ENCODE measurements around the gene RPTOR. TPM values are rescaled to one million over a fixed set of nuclear protein-coding genes. Genes with fewer than 3 reads are reported as not detected.

The RPTOR gene
- total and polyA plus RNA-seq, 3 experiments from 2014 or later, result 7.9 to 69.4 (median 63.9) TPM

DNA sequence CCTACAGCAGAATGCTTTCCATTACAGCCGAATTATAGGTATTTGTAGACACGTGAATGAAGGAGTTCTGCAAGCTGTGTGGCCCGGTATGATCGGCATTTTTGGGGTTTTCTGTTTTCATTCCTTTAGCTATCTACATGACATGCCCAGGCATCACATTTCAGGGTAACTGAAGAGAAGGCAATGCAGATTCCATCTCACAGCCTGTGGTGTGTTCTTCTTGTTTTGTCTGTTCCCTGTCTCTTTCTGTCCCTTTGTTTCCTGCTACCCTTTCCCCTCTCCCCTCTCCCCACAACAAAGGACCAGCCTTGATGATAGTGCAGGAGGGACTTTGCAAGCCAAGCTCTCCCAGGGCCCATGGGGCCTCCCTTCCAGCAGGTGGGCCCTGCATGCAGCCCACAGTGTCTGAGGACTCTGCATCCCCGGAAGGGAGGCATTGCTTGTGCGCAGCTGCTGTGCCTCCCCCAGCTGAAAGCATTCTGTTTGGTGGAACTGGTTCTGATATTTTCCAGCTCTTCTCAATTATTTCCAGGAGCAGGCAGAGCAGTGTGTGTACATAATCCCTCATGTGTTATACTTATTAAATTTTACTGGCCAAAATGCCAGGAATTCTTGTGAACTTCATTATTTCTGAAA is 207.4 kb downstream of the RPTOR start:
- ChIA-PET CTCF (interaction anchor here (1.5 kb wide), 1 partner anchor 53 kb away, joined by 4 read pairs; no protein-coding TSS in a partner anchor), POLR2A (no interaction called here)
- no peaks in the 10 kb centered on the region for H3K27me3 Mint-ChIP-seq
- H3K9me3 Mint-ChIP-seq, result no peaks in the 10 kb centered on the region
- Histone ChIP-seq H3K27me3 (ENCODE audit: insufficient read depth, low read length, poor library complexity, severe bottlenecking) (no peaks in the 10 kb centered on the region), H3K4me1 (ENCODE audit: insufficient read depth, low read length) (peaks cover 21% of the 10 kb centered on the region), H3K27ac (ENCODE audit: low read depth, low read length) (no peak overlapping the region), H3K36me3 (ENCODE audit: insufficient read depth, low read length) (no peaks in the 10 kb centered on the region), H3K4me3 (ENCODE audit: low read length) (no peak overlapping the region), H3K9me3 (ENCODE audit: low read length) (no peaks in the 10 kb centered on the region)
- H3K4me1 Mint-ChIP-seq, result peaks cover 5 to 21% (median 14%) of the 10 kb centered on the region in 3 donors
- H3K27ac Mint-ChIP-seq, result peak overlapping the region in 4 of 8 donors; percentile 37 to 73 (median 56)
- H3K4me3 Mint-ChIP-seq, result no peak overlapping the region
- H3K36me3 Mint-ChIP-seq, result peaks cover 0 to 44% (median 16%) of the 10 kb centered on the region in 3 donors
- DNase-seq, result no peak

DNA sequence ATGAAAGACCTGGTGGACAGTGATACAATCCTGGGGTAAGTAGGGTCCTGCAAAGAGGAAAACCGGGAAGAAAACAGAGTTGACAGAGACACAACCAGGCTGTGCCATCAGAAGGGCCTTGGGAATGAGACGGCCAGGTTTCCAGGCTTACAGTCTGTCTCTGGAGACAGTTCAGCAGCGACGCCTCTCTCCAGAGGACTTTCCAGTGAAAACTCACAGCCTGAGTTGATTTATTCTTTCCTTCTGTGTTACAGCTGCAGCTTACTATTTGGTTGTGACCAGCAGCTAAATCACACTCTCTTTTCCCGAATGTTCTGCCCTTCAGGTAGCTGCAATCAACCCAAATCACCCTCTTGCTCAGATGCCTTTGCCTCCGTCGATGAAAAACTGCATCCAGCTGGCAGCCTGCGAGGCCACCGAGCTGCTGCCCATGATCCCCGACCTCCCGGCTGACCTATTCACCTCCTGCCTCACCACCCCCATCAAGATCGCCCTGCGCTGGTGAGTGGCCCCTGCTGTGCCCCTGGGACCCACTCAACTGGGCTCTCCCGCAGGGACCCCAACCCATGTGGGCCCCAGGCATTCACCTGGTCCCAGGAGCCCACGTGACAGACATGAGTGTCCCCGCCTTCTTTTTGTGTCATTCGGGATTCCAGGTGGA is 209.2 kb downstream of the RPTOR start:
- no peaks in the 10 kb centered on the region for H3K27me3 Mint-ChIP-seq
- no peaks in the 10 kb centered on the region for H3K27me3 ChIP-seq (ENCODE audit: insufficient read depth, low read length, poor library complexity, severe bottlenecking)
- peaks cover 16 to 31% (median 25%) of the 10 kb centered on the region in 3 donors for H3K4me1 Mint-ChIP-seq
- no peak overlapping the region for H3K4me3 Mint-ChIP-seq
- peak overlapping the region in 1 of 8 donors; percentile 77 for H3K27ac Mint-ChIP-seq
- no peaks in the 10 kb centered on the region for H3K9me3 ChIP-seq (ENCODE audit: low read length)
- ChIA-PET POLR2A (no interaction called here), CTCF (interaction anchor here (1.3 kb wide), 1 partner anchor 146 kb away, joined by 3 read pairs; no protein-coding TSS in a partner anchor)
- H3K36me3 ChIP-seq (ENCODE audit: insufficient read depth, low read length), result no peaks in the 10 kb centered on the region
- no peak overlapping the region for H3K27ac ChIP-seq (ENCODE audit: low read depth, low read length)
- peaks cover 28% of the 10 kb centered on the region for H3K4me1 ChIP-seq (ENCODE audit: insufficient read depth, low read length)
- peaks cover 0 to 43% (median 25%) of the 10 kb centered on the region in 3 donors for H3K36me3 Mint-ChIP-seq
- H3K9me3 Mint-ChIP-seq, result no peaks in the 10 kb centered on the region
- DNase-seq, result no peak
- no peak overlapping the region for H3K4me3 ChIP-seq (ENCODE audit: low read length)

DNA sequence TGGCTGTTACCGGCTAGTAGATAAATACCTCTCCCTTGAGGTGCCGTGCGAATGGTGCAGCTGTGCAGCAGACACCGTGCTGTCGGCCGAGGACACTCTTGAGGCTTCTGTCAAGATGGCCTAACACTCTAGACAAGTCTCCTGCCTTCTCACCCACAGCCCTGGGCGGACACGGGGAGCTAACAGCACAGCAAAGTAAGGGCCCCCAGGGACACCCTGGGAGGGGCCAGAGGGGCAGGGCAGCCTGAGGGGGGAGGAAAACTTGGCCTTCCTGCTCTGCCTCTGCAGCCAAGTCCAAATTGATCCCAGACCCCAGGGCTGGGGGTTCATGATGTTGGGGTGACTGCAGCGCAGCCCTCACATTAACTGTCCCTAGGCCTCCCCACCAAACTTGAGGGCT is 210.2 kb downstream of the RPTOR start:
- Mint-ChIP-seq H3K9me3 (no peaks in the 10 kb centered on the region), H3K4me3 (no peak overlapping the region), H3K27ac (peak overlapping the region in 2 of 8 donors; percentile 45 to 70), H3K27me3 (no peaks in the 10 kb centered on the region), H3K4me1 (peaks cover 22 to 42% (median 36%) of the 10 kb centered on the region in 3 donors), H3K36me3 (peaks cover 0 to 45% (median 25%) of the 10 kb centered on the region in 3 donors)
- no peak for DNase-seq
- Histone ChIP-seq H3K36me3 (ENCODE audit: insufficient read depth, low read length) (no peaks in the 10 kb centered on the region), H3K27me3 (ENCODE audit: insufficient read depth, low read length, poor library complexity, severe bottlenecking) (no peaks in the 10 kb centered on the region), H3K4me1 (ENCODE audit: insufficient read depth, low read length) (peaks cover 39% of the 10 kb centered on the region), H3K27ac (ENCODE audit: low read depth, low read length) (no peak overlapping the region), H3K4me3 (ENCODE audit: low read length) (no peak overlapping the region), H3K9me3 (ENCODE audit: low read length) (no peaks in the 10 kb centered on the region)
- POLR2A ChIA-PET, result no interaction called here
- CTCF ChIA-PET, result interaction anchor here (1.3 kb wide), 1 partner anchor 145 kb away, joined by 3 read pairs; no protein-coding TSS in a partner anchor

DNA sequence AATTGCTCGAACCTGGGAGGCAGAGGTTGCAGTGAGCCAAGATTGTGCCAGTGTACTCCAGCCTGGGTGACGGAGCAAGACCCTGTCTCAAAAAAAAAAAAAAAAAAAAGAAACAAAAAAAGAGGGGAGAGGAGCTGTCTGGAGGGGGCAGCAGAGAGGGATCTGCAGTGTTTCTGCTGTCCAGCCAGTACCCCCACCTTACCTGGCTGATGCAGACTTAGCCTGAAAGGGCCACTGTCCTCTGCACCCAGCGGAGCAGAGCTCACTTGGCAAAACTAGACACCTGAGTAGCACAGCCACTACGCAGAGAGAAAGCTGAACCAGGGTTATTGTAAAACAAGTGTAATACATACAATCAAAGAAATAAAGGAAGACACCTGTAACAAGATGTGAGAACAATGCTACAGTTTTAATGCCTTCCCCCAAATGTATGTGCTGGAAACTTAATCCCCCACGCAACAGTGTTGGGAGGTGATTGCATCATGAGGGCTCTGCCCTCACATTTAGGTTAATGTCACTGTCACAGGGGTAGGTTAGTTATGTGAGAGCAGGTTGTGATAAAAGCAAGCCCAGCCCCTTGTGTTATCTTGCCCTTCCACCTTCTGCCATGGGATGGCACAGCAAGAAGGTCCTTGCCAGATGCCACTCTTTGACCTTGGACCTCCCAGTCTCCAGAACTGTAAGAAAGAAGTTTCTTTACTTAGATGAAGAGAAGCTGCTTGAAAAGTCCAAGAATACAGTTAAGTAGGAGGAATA is 211.2 kb downstream of the RPTOR start:
- Mint-ChIP-seq H3K9me3 (no peaks in the 10 kb centered on the region), H3K27me3 (no peaks in the 10 kb centered on the region), H3K36me3 (peaks cover 0 to 44% (median 25%) of the 10 kb centered on the region in 3 donors), H3K4me1 (peaks cover 24 to 41% (median 40%) of the 10 kb centered on the region in 3 donors), H3K27ac (peak overlapping the region in 6 of 8 donors; percentile 43 to 73 (median 52)), H3K4me3 (no peak overlapping the region)
- no peak for DNase-seq
- H3K27me3 ChIP-seq (ENCODE audit: insufficient read depth, low read length, poor library complexity, severe bottlenecking), result no peaks in the 10 kb centered on the region
- H3K4me1 ChIP-seq (ENCODE audit: insufficient read depth, low read length), result peaks cover 41% of the 10 kb centered on the region
- H3K4me3 ChIP-seq (ENCODE audit: low read length), result no peak overlapping the region
- POLR2A ChIA-PET, result no interaction called here
- no peak overlapping the region for H3K27ac ChIP-seq (ENCODE audit: low read depth, low read length)
- H3K9me3 ChIP-seq (ENCODE audit: low read length), result no peaks in the 10 kb centered on the region
- no peaks in the 10 kb centered on the region for H3K36me3 ChIP-seq (ENCODE audit: insufficient read depth, low read length)
- CTCF ChIA-PET, result no interaction called here

DNA sequence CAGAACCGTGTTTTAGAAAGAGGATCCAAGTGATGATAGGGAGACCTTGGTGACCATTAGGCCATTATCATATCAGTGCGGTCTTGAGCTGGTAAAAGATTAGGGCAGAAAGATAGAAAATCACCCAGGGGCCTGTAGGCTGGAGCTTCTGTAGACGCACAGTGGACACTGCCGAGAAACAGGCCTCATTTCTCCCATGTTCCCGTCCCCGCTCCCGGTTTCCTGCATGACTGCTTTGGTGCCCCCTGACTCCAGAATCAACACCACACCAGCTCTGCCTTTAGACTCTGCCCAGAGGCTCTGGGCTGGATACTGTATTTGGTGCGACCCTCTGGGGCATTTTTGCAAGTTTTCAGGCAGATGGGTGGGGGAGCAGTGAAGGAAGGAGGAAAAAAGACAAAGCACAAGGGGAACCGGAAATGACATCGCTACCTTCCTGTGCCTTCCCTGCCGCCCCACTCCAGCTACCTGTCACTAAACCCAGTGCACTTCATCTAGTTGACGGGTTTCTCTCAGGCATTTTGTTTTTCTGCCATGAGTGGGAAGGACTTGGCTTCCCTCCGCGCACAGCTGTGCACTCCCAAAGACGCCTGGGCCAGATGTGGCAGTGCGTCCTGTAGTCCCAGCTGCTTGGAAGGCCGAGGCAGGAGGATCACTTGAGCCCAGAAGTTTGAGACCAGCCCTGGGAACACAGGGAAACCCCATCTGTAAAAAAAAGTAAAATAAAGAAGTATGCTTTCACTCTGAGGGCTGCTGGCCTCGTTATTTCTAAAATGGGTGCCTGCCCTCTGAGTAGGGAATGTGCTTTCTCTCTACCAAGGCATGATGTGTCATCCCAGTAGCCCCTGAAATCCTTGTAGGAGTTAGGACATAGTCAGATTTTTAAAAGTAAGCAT is 214.1 kb downstream of the RPTOR start:
- CTCF ChIA-PET, result interaction anchor here (1.0 kb wide), 2 partner anchors 23 to 183 kb away, joined by 3 read pairs; no protein-coding TSS in a partner anchor
- H3K27ac Mint-ChIP-seq, result peak overlapping the region in 7 of 8 donors; percentile 60 to 92 (median 87)
- H3K27me3 ChIP-seq (ENCODE audit: insufficient read depth, low read length, poor library complexity, severe bottlenecking), result no peaks in the 10 kb centered on the region

DNA sequence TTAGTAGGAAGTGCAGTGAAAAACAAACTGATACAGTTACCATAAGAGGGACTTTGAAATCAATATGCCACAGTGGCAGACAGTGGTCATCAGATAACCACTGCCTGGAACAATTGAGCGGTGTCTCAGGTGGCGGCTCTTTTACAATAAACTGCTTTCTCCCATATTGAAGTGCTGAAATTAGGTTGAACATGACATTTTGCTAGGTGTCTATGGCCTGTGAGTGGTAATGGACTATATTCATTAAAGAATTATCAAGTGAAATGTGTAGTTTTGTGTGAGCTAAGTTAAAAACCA is 214.7 kb downstream of the RPTOR start:
- Mint-ChIP-seq H3K9me3 (no peaks in the 10 kb centered on the region), H3K4me3 (peak overlapping the region in 2 of 7 donors; percentile 21 to 33), H3K36me3 (peaks cover 0 to 22% (median 17%) of the 10 kb centered on the region in 3 donors), H3K27me3 (no peaks in the 10 kb centered on the region), H3K4me1 (peaks cover 43 to 65% (median 57%) of the 10 kb centered on the region in 3 donors), H3K27ac (peak overlapping the region in 7 of 8 donors; percentile 60 to 92 (median 87))
- ChIA-PET POLR2A (no interaction called here), CTCF (interaction anchor here (0.6 kb wide), 1 partner anchor 924 kb away, joined by 3 read pairs; no protein-coding TSS in a partner anchor)
- peak overlapping the region; percentile 10 for H3K4me3 ChIP-seq (ENCODE audit: low read length)
- H3K27ac ChIP-seq (ENCODE audit: low read depth, low read length), result no peak overlapping the region
- no peaks in the 10 kb centered on the region for H3K27me3 ChIP-seq (ENCODE audit: insufficient read depth, low read length, poor library complexity, severe bottlenecking)
- H3K9me3 ChIP-seq (ENCODE audit: low read length), result no peaks in the 10 kb centered on the region
- DNase-seq, result no peak
- no peaks in the 10 kb centered on the region for H3K36me3 ChIP-seq (ENCODE audit: insufficient read depth, low read length)
- H3K4me1 ChIP-seq (ENCODE audit: insufficient read depth, low read length), result peaks cover 50% of the 10 kb centered on the region

More for the DNA sequence above, 214.1 kb downstream of the RPTOR start:
- no peaks in the 10 kb centered on the region for H3K36me3 ChIP-seq (ENCODE audit: insufficient read depth, low read length)
- peak overlapping the region in 3 of 7 donors; percentile 40 to 54 (median 54) for H3K4me3 Mint-ChIP-seq
- peaks cover 0 to 28% (median 21%) of the 10 kb centered on the region in 3 donors for H3K36me3 Mint-ChIP-seq
- peaks cover 43 to 65% (median 57%) of the 10 kb centered on the region in 3 donors for H3K4me1 Mint-ChIP-seq
- POLR2A ChIA-PET, result no interaction called here
- peaks cover 50% of the 10 kb centered on the region for H3K4me1 ChIP-seq (ENCODE audit: insufficient read depth, low read length)
- H3K4me3 ChIP-seq (ENCODE audit: low read length), result peak overlapping the region; percentile 10
- H3K27me3 Mint-ChIP-seq, result no peaks in the 10 kb centered on the region
- no peaks in the 10 kb centered on the region for H3K9me3 ChIP-seq (ENCODE audit: low read length)
- peak in 1 of 5 donors; percentile 51 for DNase-seq
- H3K9me3 Mint-ChIP-seq, result no peaks in the 10 kb centered on the region
- H3K27ac ChIP-seq (ENCODE audit: low read depth, low read length), result no peak overlapping the region

DNA sequence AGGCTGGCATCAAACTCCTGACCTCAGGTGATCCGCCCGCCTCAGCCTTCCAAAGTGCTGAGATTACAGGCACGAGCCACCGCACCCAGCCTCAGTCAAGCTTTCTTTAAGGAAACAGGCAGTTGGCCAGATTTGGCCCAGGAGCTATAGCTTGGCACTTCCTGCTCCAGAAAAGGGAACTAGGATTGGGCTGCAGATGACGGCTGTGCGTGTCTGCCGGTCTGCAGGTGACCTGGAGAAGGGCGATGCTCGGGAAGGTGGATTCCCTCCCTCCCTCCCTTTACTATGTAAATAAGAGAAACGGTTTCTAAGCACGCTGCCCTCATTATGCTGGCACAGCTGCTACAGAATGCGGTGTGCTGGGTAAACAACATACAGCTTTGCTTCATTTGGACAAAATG is 215.9 kb downstream of the RPTOR start:
- Histone ChIP-seq H3K27me3 (ENCODE audit: insufficient read depth, low read length, poor library complexity, severe bottlenecking) (no peaks in the 10 kb centered on the region), H3K27ac (ENCODE audit: low read depth, low read length) (no peak overlapping the region), H3K4me3 (ENCODE audit: low read length) (no peak overlapping the region), H3K36me3 (ENCODE audit: insufficient read depth, low read length) (no peaks in the 10 kb centered on the region), H3K9me3 (ENCODE audit: low read length) (no peaks in the 10 kb centered on the region), H3K4me1 (ENCODE audit: insufficient read depth, low read length) (peaks cover 57% of the 10 kb centered on the region)
- Mint-ChIP-seq H3K9me3 (no peaks in the 10 kb centered on the region), H3K27me3 (no peaks in the 10 kb centered on the region), H3K4me1 (peaks cover 52 to 75% (median 67%) of the 10 kb centered on the region in 3 donors), H3K36me3 (peaks cover 0 to 17% (median 14%) of the 10 kb centered on the region in 3 donors), H3K4me3 (no peak overlapping the region), H3K27ac (peak overlapping the region in 5 of 8 donors; percentile 75 to 92 (median 83))
- CTCF ChIA-PET, result no interaction called here
- POLR2A ChIA-PET, result interaction anchor here (0.7 kb wide), 1 partner anchor 99 kb away, joined by 7 read pairs; no protein-coding TSS in a partner anchor
- DNase-seq, result no peak

Measured in CD8-positive, alpha-beta memory T cell (primary cell).